OCI-LY7 (cell line): ENCODE data around the gene ZMYND8.
"Not testable (repeated sequence)": the region's sequence is repeated elsewhere in the genome, so short reads cannot be mapped to it uniquely, and the experiment has no call there.

Source experiments
- CTCF ChIP-seq: fragments of 200-600 bp; sonication (generic); conservative IDR thresholded peaks from 2 replicates; pipeline ENCODE4 v1.5.1; 2014; ENCODE audit warnings: mild to moderate bottlenecking, antibody characterized with exemption, low read length, moderate library complexity, mixed read lengths
- EZH2phosphoT487 ChIP-seq: fragments of 200-600 bp; sonication (generic); IDR thresholded peaks from 2 replicates; pipeline ENCODE4 v1.6.1; 2018; ENCODE audit warnings: low read depth, borderline replicate concordance, mild to moderate bottlenecking, mixed run types, antibody characterized with exemption, low read length, moderate library complexity, mixed read lengths

DNA sequence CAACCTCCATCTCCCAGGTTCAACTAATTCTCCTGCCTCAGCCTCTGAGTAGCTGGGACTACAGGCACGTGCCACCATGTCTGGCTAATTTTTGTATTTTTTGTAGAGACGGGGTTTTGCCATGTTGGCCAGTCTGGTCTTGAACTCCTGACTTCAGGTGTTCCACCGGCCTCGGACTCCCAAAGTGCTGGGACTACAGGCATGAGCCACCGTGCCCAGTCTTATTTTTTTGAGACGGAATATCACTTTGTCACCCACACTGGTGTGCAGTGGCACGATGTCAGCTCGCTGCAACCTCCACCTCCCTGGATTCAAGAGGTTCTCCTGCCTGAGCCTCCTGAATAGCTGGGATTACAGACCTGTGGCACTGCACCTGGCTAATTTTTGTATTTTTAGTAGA, 17.6 kb upstream of the ZMYND8 start:
- not testable (repeated sequence) for TF ChIP-seq CTCF, EZH2phosphoT487
